ENCODE data around the gene MRS2. TPM values are rescaled to one million over a fixed set of nuclear protein-coding genes. Genes with fewer than 3 reads are reported as not detected.

Gene MRS2
- total RNA-seq, 2 experiments from 2014 or later = 18.9 to 19.8 TPM

GRCh38 chr6:24444588-24444987, 41.9 kb downstream of the MRS2 start:
- DNase-seq = no peak
- H3K9me3 Mint-ChIP-seq = no peaks in the 10 kb centered on the region
- CTCF ChIA-PET = interaction anchor here (1.4 kb wide), 1 partner anchor 107 kb away, joined by 3 read pairs; no protein-coding TSS in a partner anchor
- H3K4me1 Mint-ChIP-seq (ENCODE audit: low read depth) = no peaks in the 10 kb centered on the region
- no peak overlapping the region for H3K27ac Mint-ChIP-seq
- no peak overlapping the region for H3K4me3 Mint-ChIP-seq
- H3K36me3 Mint-ChIP-seq (ENCODE audit: low read depth) = no peaks in the 10 kb centered on the region
- H3K27me3 Mint-ChIP-seq (ENCODE audit: low read depth) = no peaks in the 10 kb centered on the region
- intact Hi-C loops (cut with micrococcal nuclease) = no loop called here

- Mint-ChIP-seq H3K9me3 (no peaks in the 10 kb centered on the region), H3K36me3 (ENCODE audit: low read depth) (no peaks in the 10 kb centered on the region), H3K4me1 (ENCODE audit: low read depth) (no peaks in the 10 kb centered on the region), H3K27me3 (ENCODE audit: low read depth) (no peaks in the 10 kb centered on the region), H3K27ac (no peak overlapping the region), H3K4me3 (no peak overlapping the region)
- CTCF ChIA-PET = interaction anchor here (0.6 to 1.4 kb wide), 2 partner anchors 105 to 137 kb away, joined by 3 read pairs; no protein-coding TSS in a partner anchor
- intact Hi-C loops (cut with micrococcal nuclease) = no loop called here
- no peak for DNase-seq
These were observed 43.0 kb downstream of the MRS2 start for GRCh38 chr6:24445704-24446103.

- no peaks in the 10 kb centered on the region for H3K36me3 Mint-ChIP-seq (ENCODE audit: low read depth)
- CTCF ChIA-PET = no interaction called here
These were observed 43.9 kb downstream of the MRS2 start for GRCh38 chr6:24446670-24447069.

GRCh38 chr6:24448396-24448795, 45.7 kb downstream of the MRS2 start:
- no peak overlapping the region for H3K4me3 Mint-ChIP-seq
- H3K36me3 Mint-ChIP-seq (ENCODE audit: low read depth) = no peaks in the 10 kb centered on the region
- CTCF ChIA-PET = no interaction called here
- H3K27ac Mint-ChIP-seq = no peak overlapping the region
- no peak for DNase-seq
- no peaks in the 10 kb centered on the region for H3K4me1 Mint-ChIP-seq (ENCODE audit: low read depth)
- intact Hi-C loops (cut with micrococcal nuclease) = no loop called here
- H3K9me3 Mint-ChIP-seq = no peaks in the 10 kb centered on the region
- no peaks in the 10 kb centered on the region for H3K27me3 Mint-ChIP-seq (ENCODE audit: low read depth)

More at GRCh38 chr6:24446670-24447069, 43.9 kb downstream of the MRS2 start:
- intact Hi-C loops (cut with micrococcal nuclease) = no loop called here
- no peaks in the 10 kb centered on the region for H3K27me3 Mint-ChIP-seq (ENCODE audit: low read depth)
- no peak overlapping the region for H3K27ac Mint-ChIP-seq
- no peak overlapping the region for H3K4me3 Mint-ChIP-seq
- H3K4me1 Mint-ChIP-seq (ENCODE audit: low read depth) = no peaks in the 10 kb centered on the region
- DNase-seq = no peak
- H3K9me3 Mint-ChIP-seq = no peaks in the 10 kb centered on the region

GRCh38 chr6:24448828-24449525, 46.2 kb downstream of the MRS2 start:
- no peaks in the 10 kb centered on the region for H3K27me3 Mint-ChIP-seq (ENCODE audit: low read depth)
- intact Hi-C loops (cut with micrococcal nuclease) = no loop called here
- no peaks in the 10 kb centered on the region for H3K4me1 Mint-ChIP-seq (ENCODE audit: low read depth)
- no peaks in the 10 kb centered on the region for H3K36me3 Mint-ChIP-seq (ENCODE audit: low read depth)
- H3K9me3 Mint-ChIP-seq = no peaks in the 10 kb centered on the region
- H3K27ac Mint-ChIP-seq = no peak overlapping the region
- H3K4me3 Mint-ChIP-seq = no peak overlapping the region
- CTCF ChIA-PET = no interaction called here
- no peak for DNase-seq

GRCh38 chr6:24451581-24452388, 49.0 kb downstream of the MRS2 start:
- no peaks in the 10 kb centered on the region for H3K27me3 Mint-ChIP-seq (ENCODE audit: low read depth)
- no peaks in the 10 kb centered on the region for H3K9me3 Mint-ChIP-seq
- no peak overlapping the region for H3K4me3 Mint-ChIP-seq
- no peaks in the 10 kb centered on the region for H3K4me1 Mint-ChIP-seq (ENCODE audit: low read depth)
- no peak overlapping the region for H3K27ac Mint-ChIP-seq
- CTCF ChIA-PET = no interaction called here
- H3K36me3 Mint-ChIP-seq (ENCODE audit: low read depth) = no peaks in the 10 kb centered on the region
- intact Hi-C loops (cut with micrococcal nuclease) = no loop called here
- DNase-seq = no peak

- no peak overlapping the region for H3K4me3 Mint-ChIP-seq
- no peaks in the 10 kb centered on the region for H3K27me3 Mint-ChIP-seq (ENCODE audit: low read depth)
- H3K4me1 Mint-ChIP-seq (ENCODE audit: low read depth) = no peaks in the 10 kb centered on the region
- CTCF ChIA-PET = interaction anchor here (0.5 kb wide), 1 partner anchor 58 kb away, joined by 3 read pairs; no protein-coding TSS in a partner anchor
- intact Hi-C loops (cut with micrococcal nuclease) = no loop called here
- no peak overlapping the region for H3K27ac Mint-ChIP-seq
- no peaks in the 10 kb centered on the region for H3K36me3 Mint-ChIP-seq (ENCODE audit: low read depth)
- DNase-seq = no peak
- no peaks in the 10 kb centered on the region for H3K9me3 Mint-ChIP-seq
These were observed 51.2 kb downstream of the MRS2 start for GRCh38 chr6:24453921-24454320.

- Mint-ChIP-seq H3K27me3 (ENCODE audit: low read depth) (no peaks in the 10 kb centered on the region), H3K4me1 (ENCODE audit: low read depth) (no peaks in the 10 kb centered on the region), H3K9me3 (no peaks in the 10 kb centered on the region), H3K27ac (no peak overlapping the region), H3K36me3 (ENCODE audit: low read depth) (no peaks in the 10 kb centered on the region), H3K4me3 (no peak overlapping the region)
- intact Hi-C loops (cut with micrococcal nuclease) = no loop called here
- DNase-seq = no peak
- CTCF ChIA-PET = interaction anchor here (0.5 kb wide), 1 partner anchor 59 kb away, joined by 3 read pairs; no protein-coding TSS in a partner anchor
These were observed 51.7 kb downstream of the MRS2 start for GRCh38 chr6:24454452-24454851.

GRCh38 chr6:24455061-24455460, 52.3 kb downstream of the MRS2 start:
- H3K27me3 Mint-ChIP-seq (ENCODE audit: low read depth) = no peaks in the 10 kb centered on the region
- CTCF ChIA-PET = interaction anchor here (1.2 kb wide), 1 partner anchor 68 kb away, joined by 3 read pairs; no protein-coding TSS in a partner anchor
- H3K4me3 Mint-ChIP-seq = no peak overlapping the region
- no peak overlapping the region for H3K27ac Mint-ChIP-seq
- H3K9me3 Mint-ChIP-seq = no peaks in the 10 kb centered on the region
- DNase-seq = no peak
- no peaks in the 10 kb centered on the region for H3K4me1 Mint-ChIP-seq (ENCODE audit: low read depth)
- intact Hi-C loops (cut with micrococcal nuclease) = no loop called here
- no peaks in the 10 kb centered on the region for H3K36me3 Mint-ChIP-seq (ENCODE audit: low read depth)

- H3K27ac Mint-ChIP-seq = no peak overlapping the region
- no peaks in the 10 kb centered on the region for H3K27me3 Mint-ChIP-seq (ENCODE audit: low read depth)
- no peak overlapping the region for H3K4me3 Mint-ChIP-seq
- no peaks in the 10 kb centered on the region for H3K9me3 Mint-ChIP-seq
- no peaks in the 10 kb centered on the region for H3K36me3 Mint-ChIP-seq (ENCODE audit: low read depth)
- CTCF ChIA-PET = no interaction called here
- DNase-seq = no peak
- intact Hi-C loops (cut with micrococcal nuclease) = no loop called here
- H3K4me1 Mint-ChIP-seq (ENCODE audit: low read depth) = no peaks in the 10 kb centered on the region
These were observed 55.4 kb downstream of the MRS2 start for GRCh38 chr6:24458134-24458533.

- intact Hi-C loops (cut with micrococcal nuclease) = no loop called here
- H3K36me3 Mint-ChIP-seq (ENCODE audit: low read depth) = no peaks in the 10 kb centered on the region
- no peak overlapping the region for H3K27ac Mint-ChIP-seq
- CTCF ChIA-PET = no interaction called here
- H3K9me3 Mint-ChIP-seq = no peaks in the 10 kb centered on the region
- H3K27me3 Mint-ChIP-seq (ENCODE audit: low read depth) = no peaks in the 10 kb centered on the region
- no peak overlapping the region for H3K4me3 Mint-ChIP-seq
- no peak for DNase-seq
- no peaks in the 10 kb centered on the region for H3K4me1 Mint-ChIP-seq (ENCODE audit: low read depth)
These were observed 56.2 kb downstream of the MRS2 start for GRCh38 chr6:24458941-24459340.

- intact Hi-C loops (cut with micrococcal nuclease) = no loop called here
- Mint-ChIP-seq H3K9me3 (no peaks in the 10 kb centered on the region), H3K36me3 (ENCODE audit: low read depth) (no peaks in the 10 kb centered on the region), H3K4me3 (no peak overlapping the region), H3K27me3 (ENCODE audit: low read depth) (no peaks in the 10 kb centered on the region), H3K4me1 (ENCODE audit: low read depth) (no peaks in the 10 kb centered on the region), H3K27ac (no peak overlapping the region)
- CTCF ChIA-PET = no interaction called here
- DNase-seq = no peak
These were observed 58.2 kb downstream of the MRS2 start for GRCh38 chr6:24460966-24461365.

Data from activated naive CD4-positive, alpha-beta T cell treated with anti-CD3 and anti-CD28 coated beads for 36 hours (primary cell).